ENCODE data around the gene FGD2.

DNA sequence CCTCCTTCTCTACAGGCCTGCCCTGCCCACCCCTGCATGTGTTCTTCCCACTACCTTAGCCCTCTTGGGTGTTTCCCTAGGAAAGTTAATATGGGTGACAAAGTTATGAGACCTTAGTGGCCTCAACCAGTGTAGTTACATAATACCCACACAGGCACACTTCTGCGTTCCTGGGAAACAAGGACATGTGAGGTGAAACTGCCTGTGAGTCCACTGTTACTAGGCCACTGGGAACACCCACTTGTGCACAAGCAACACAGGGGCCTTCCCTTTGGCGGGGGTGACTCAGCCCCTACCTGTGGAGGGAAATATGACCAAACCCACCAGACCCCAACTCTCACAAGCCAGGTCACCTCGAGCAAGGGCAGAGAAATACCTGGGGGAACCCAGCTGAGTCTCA is 38.2 kb upstream of the FGD2 start:
- TF ChIP-seq, protein P1, sequence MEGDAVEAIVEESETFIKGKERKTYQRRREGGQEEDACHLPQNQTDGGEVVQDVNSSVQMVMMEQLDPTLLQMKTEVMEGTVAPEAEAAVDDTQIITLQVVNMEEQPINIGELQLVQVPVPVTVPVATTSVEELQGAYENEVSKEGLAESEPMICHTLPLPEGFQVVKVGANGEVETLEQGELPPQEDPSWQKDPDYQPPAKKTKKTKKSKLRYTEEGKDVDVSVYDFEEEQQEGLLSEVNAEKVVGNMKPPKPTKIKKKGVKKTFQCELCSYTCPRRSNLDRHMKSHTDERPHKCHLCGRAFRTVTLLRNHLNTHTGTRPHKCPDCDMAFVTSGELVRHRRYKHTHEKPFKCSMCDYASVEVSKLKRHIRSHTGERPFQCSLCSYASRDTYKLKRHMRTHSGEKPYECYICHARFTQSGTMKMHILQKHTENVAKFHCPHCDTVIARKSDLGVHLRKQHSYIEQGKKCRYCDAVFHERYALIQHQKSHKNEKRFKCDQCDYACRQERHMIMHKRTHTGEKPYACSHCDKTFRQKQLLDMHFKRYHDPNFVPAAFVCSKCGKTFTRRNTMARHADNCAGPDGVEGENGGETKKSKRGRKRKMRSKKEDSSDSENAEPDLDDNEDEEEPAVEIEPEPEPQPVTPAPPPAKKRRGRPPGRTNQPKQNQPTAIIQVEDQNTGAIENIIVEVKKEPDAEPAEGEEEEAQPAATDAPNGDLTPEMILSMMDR (IDR thresholded peaks at IDR 0.05 in 2 of 3, conservative IDR thresholded peaks at IDR 0.05 in 1 of 3; ENCODE audit: borderline replicate concordance in 1 of 3, insufficient read depth in 1 of 3, low read depth in 2 of 3, low read length in 2 of 3): no peak
- TF ChIP-seq EGR1 (IDR thresholded peaks at IDR 0.05; ENCODE audit: low read depth) (no peak), POLR2AphosphoS5 (IDR thresholded peaks at IDR 0.05; ENCODE audit: low read depth, low read length) (no peak), REST (IDR thresholded peaks at IDR 0.05; ENCODE audit: low read depth) (no peak), POLR2A (IDR thresholded peaks at IDR 0.05; ENCODE audit: borderline replicate concordance, extremely low read depth, insufficient read depth, insufficient read length) (no peak), SIN3A (IDR thresholded peaks at IDR 0.05; ENCODE audit: low read depth) (no peak)
